HL-60 (cell line): ENCODE measurements around the gene HTR6.

Experiments used
- CTCF ChIP-seq: IDR thresholded peaks from one replicate; pipeline ENCODE4 v1.5.1; 2011; ENCODE audit warnings: low read length, control low read depth, inconsistent platforms; ENCODE audit not compliant: insufficient read depth
- GABPA ChIP-seq: IDR thresholded peaks from 2 replicates; pipeline ENCODE4 v1.6.1; 2012; ENCODE audit warnings: low read depth
- POLR2AphosphoS5 ChIP-seq: IDR thresholded peaks from 2 replicates; pipeline ENCODE4 v1.6.1; 2012; ENCODE audit warnings: low read depth
- SPI1 ChIP-seq: IDR thresholded peaks from 2 replicates; pipeline ENCODE4 v1.6.1; 2012; ENCODE audit warnings: low read depth, mild to moderate bottlenecking, borderline replicate concordance

DNA sequence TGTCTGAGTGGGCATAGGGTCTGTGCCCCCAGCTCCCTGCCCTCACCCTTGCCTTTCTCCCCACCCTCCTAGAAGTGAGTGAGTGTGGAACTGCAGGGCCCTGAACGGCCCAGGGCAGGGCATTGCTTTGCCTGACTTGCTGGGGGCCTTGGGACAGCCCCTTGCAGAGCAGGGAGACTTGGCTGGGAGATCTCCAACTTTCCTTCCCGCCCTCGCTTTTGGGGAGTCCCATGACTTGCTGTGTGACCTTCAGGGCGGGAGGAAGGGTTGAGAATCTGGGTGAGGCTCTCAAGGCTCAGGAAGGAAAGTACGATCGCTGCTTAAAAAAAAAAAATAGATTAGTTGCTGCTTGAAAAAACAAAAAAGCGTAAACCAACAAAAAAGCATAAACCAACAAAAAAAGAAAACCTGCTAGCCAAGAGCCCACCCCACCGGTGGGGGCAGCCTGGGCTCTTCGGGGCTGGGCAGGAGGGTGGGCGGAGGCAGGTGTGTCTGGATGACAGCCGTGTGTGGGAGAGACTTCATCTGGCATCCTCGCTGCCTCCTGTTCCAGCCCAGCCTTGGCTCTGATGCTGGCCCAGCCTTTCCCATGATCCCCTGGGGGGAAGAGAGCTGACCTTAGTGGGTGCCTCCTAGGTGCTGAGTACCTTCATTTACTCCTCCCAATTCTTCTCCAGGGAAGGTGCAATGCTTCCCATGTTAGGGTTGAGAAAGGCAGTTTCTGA is 14.1 kb upstream of the HTR6 start:
- TF ChIP-seq CTCF: no peak
- no peak for TF ChIP-seq SPI1
- TF ChIP-seq POLR2AphosphoS5: no peak
- no peak for TF ChIP-seq GABPA
